Ishikawa (cell line): ENCODE data around the gene MYO16.

Source experiments
- CEBPB ChIP-seq: IDR thresholded peaks from 2 replicates; pipeline ENCODE4 v1.6.1; 2012
- CREB1 ChIP-seq: IDR thresholded peaks from 2 replicates; pipeline ENCODE4 v1.6.1; 2012; ENCODE audit warnings: low read depth
- EGR1 ChIP-seq: IDR thresholded peaks from 2 replicates; pipeline ENCODE4 v1.6.1; 2012
- EP300 ChIP-seq: IDR thresholded peaks from 2 replicates; pipeline ENCODE4 v1.6.1; 2012; ENCODE audit warnings: borderline replicate concordance
- FOXM1 ChIP-seq: IDR thresholded peaks from 2 replicates; pipeline ENCODE4 v1.6.1; 2012; ENCODE audit warnings: low read depth, borderline replicate concordance
- NFIC ChIP-seq: IDR thresholded peaks from 2 replicates; pipeline ENCODE4 v1.6.1; 2012
- RAD21 ChIP-seq: IDR thresholded peaks from 2 replicates; pipeline ENCODE4 v1.6.1; 2012; ENCODE audit warnings: low read depth
- TAF1 ChIP-seq: IDR thresholded peaks from 2 replicates; pipeline ENCODE4 v1.6.1; 2012; ENCODE audit warnings: low read depth, mild to moderate bottlenecking
- TCF12 ChIP-seq: IDR thresholded peaks from 2 replicates; pipeline ENCODE4 v1.6.1; 2012; ENCODE audit warnings: low read depth
- TEAD4 ChIP-seq: IDR thresholded peaks from 2 replicates; pipeline ENCODE4 v1.6.1; 2012
- YY1 ChIP-seq: IDR thresholded peaks from 2 replicates; pipeline ENCODE4 v1.6.1; 2012; ENCODE audit warnings: low read depth
- ZBTB7A ChIP-seq: IDR thresholded peaks from 2 replicates; pipeline ENCODE4 v1.6.1; 2012; ENCODE audit warnings: low read depth
- TF ChIP-seq, protein P1 (sequence below): IDR thresholded peaks from 2 replicates; pipeline ENCODE4 v1.6.1; 2012
- TF ChIP-seq, protein P2 (sequence below): IDR thresholded peaks from 2 replicates; pipeline ENCODE4 v1.6.1; 2012
- TF ChIP-seq, protein P3 (sequence below): IDR thresholded peaks from 2 replicates; pipeline ENCODE4 v1.6.1; 2012; ENCODE audit warnings: low read depth, mild to moderate bottlenecking

MYO16 gene

DNA sequence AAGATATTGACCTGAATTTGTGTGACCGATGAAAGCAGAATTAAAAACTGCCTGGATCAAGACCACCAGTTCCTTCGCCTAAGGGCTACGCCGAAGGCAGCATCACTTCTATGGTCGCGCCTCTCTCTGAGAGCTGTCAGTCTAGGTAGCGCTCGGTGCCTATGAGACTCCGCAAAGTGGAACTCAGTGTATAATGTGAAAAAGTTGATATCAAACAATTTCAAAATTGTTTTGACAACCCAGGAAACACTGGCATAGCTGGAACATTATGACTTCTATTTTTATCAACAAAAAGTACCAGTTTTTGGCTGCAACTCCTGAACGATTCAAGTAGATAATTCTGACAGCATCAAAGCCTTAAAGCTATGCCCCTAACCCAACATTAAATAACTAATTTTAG is 223.6 kb downstream of the MYO16 start:
- TF ChIP-seq CREB1 (no peak), FOXM1 (no peak), TCF12 (no peak), TAF1 (no peak)
- TF ChIP-seq, protein P1, sequence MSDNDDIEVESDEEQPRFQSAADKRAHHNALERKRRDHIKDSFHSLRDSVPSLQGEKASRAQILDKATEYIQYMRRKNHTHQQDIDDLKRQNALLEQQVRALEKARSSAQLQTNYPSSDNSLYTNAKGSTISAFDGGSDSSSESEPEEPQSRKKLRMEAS = no peak

DNA sequence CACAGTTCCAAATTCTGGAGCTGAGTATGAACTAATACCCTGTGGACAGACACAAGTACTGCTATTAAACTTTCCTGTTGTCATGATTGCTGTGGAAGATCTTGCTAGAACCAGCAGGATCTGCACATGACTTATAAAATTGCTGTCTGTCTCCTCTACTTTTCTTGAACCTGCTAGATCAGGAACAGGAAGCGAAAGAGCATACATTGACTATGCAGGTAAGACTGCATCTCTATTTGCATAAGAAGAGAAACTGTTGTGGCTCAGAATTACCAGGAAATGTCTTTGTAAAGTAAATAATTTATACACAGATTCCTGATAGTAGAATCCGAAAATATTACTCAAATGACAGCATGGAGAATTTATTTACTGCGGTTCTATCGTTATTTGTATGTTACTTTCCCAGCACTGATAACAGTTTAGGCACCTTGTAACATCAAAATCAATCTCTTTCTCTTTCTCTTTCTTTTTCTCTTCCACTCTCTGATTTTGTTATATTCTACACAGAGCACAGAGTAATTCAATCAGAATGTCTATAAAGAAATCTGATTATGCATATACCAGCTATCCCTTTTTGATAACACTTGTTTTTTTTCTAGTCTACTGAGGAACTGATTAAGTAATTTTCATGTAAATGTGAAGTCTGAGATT is 226.5 kb downstream of the MYO16 start:
- no peak for TF ChIP-seq CREB1
- no peak for TF ChIP-seq TEAD4
- no peak for TF ChIP-seq ZBTB7A
- no peak for TF ChIP-seq YY1

DNA sequence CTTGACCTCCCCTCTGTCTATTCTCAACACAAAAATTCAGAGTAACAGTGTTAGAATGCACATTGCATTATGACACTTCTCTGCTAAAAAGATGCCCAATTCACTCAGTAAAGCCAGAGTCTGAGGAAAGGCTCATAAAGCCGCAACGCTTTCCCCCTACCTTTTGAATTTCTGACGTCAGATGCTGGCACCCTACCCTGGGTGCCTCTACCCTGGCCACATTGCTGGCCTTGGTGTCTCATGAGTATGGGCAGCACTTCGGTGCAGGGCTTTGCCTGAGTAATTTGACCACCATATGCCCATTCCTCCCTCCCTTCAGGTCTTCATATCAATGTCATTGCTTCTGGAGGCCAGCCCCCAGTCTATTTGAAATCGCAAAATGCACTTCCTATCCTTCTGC is 229.3 kb downstream of the MYO16 start:
- TF ChIP-seq TCF12 = no peak
- no peak for TF ChIP-seq ZBTB7A
- TF ChIP-seq, protein P2, sequence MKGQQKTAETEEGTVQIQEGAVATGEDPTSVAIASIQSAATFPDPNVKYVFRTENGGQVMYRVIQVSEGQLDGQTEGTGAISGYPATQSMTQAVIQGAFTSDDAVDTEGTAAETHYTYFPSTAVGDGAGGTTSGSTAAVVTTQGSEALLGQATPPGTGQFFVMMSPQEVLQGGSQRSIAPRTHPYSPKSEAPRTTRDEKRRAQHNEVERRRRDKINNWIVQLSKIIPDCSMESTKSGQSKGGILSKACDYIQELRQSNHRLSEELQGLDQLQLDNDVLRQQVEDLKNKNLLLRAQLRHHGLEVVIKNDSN = no peak
- no peak for TF ChIP-seq CEBPB
- TF ChIP-seq, protein P1 = no peak
- no peak for TF ChIP-seq YY1
- no peak for TF ChIP-seq TAF1

DNA sequence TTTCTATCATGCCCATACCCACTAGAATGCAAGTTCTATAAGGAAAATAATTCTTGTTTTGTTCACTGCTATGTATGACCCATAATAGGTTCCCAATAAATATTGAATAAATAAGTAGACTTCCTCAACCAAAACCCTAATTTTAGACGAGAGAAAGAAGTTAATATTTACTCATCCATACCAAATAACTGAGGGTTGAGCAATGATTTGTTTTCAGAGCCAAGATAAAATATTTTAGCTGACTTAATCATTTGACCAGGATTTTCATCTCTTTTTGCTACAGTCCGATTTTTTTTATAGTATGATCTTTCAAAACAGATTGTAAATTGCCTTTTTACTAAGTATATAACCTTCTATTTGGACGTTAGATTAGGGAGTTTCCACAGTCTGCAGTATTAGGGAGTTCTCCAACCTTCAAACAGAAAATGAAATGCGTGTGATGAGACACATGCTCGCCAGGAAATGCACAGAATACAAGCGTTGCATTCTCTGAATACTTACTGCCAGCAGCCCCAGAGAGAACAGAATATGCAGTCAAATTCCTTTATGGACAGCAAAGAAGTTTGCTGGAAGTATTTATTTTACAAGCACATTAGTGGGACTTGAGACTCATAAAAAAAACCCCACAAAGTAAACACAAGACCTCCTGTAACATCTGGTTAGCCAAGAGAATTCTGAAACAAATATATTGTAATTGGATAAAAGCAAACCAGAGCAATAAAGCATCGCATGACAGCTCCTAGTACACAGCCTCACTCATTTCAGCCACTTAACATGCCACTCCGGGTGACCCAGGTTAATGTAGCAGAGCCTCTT is 230.0 kb downstream of the MYO16 start:
- TF ChIP-seq TCF12 (no peak), FOXM1 (no peak), EP300 (no peak), YY1 (no peak), CREB1 (no peak), ZBTB7A (no peak)
- TF ChIP-seq, protein P3, sequence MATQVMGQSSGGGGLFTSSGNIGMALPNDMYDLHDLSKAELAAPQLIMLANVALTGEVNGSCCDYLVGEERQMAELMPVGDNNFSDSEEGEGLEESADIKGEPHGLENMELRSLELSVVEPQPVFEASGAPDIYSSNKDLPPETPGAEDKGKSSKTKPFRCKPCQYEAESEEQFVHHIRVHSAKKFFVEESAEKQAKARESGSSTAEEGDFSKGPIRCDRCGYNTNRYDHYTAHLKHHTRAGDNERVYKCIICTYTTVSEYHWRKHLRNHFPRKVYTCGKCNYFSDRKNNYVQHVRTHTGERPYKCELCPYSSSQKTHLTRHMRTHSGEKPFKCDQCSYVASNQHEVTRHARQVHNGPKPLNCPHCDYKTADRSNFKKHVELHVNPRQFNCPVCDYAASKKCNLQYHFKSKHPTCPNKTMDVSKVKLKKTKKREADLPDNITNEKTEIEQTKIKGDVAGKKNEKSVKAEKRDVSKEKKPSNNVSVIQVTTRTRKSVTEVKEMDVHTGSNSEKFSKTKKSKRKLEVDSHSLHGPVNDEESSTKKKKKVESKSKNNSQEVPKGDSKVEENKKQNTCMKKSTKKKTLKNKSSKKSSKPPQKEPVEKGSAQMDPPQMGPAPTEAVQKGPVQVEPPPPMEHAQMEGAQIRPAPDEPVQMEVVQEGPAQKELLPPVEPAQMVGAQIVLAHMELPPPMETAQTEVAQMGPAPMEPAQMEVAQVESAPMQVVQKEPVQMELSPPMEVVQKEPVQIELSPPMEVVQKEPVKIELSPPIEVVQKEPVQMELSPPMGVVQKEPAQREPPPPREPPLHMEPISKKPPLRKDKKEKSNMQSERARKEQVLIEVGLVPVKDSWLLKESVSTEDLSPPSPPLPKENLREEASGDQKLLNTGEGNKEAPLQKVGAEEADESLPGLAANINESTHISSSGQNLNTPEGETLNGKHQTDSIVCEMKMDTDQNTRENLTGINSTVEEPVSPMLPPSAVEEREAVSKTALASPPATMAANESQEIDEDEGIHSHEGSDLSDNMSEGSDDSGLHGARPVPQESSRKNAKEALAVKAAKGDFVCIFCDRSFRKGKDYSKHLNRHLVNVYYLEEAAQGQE = no peak
- TF ChIP-seq, protein P2 = no peak

DNA sequence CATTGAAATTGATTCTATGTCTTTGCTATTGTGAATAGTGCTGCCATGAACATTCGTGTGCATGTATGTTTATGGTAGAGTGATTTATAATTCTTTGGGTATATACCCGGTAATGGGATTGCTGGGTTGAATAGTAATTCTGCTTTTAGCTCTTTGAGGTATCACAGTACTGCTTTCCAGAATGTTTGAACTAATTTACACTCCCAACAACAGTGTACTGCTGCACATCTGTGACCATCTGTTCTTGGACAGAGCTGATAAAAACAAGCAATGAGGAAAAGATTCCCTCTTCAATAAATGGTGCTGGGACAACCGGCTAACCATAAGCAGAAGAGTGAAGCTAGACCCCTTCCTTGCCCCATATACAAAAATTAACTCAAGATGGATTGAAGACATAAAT is 231.0 kb downstream of the MYO16 start:
- no peak for TF ChIP-seq NFIC
- no peak for TF ChIP-seq ZBTB7A
- no peak for TF ChIP-seq RAD21
- TF ChIP-seq EP300 = no peak
- TF ChIP-seq, protein P1 = no peak
- no peak for TF ChIP-seq CEBPB
- TF ChIP-seq TAF1 = no peak
- TF ChIP-seq, protein P3 = no peak
- TF ChIP-seq, protein P2 = no peak
- no peak for TF ChIP-seq TEAD4
- no peak for TF ChIP-seq CREB1
- TF ChIP-seq FOXM1 = no peak
- TF ChIP-seq YY1 = no peak
- TF ChIP-seq TCF12 = no peak
- TF ChIP-seq EGR1 = no peak
